Neural crest cell (in vitro differentiated cells): ENCODE results near the gene ARCN1. TPM values are rescaled to one million over a fixed set of nuclear protein-coding genes. Genes with fewer than 3 reads are reported as not detected.

Source experiments
- DNase-seq: peaks from one replicate; pipeline ENCODE4 v3.0.0; 2021; ENCODE audit warnings: low read depth, mixed read lengths, low spot score
- H3K27ac Mint-ChIP-seq: one replicate; pipeline ENCODE4 v1.8.0; 2021; ENCODE audit warnings: mild to moderate bottlenecking, mixed read lengths; ENCODE audit not compliant: unreplicated experiment
- H3K27me3 Mint-ChIP-seq: 2 replicates; pipeline ENCODE4 v1.8.0; 2021; ENCODE audit warnings: low read depth, mild to moderate bottlenecking, mixed read lengths
- H3K36me3 Mint-ChIP-seq: 2 replicates; pipeline ENCODE4 v1.8.0; 2021; ENCODE audit warnings: low read depth, mild to moderate bottlenecking, mixed read lengths
- H3K4me1 Mint-ChIP-seq: 2 replicates; pipeline ENCODE4 v1.8.0; 2021; ENCODE audit warnings: mixed read lengths
- H3K4me3 Mint-ChIP-seq: one replicate; pipeline ENCODE4 v1.8.0; 2021; ENCODE audit warnings: mild to moderate bottlenecking, mixed read lengths
- H3K9me3 Mint-ChIP-seq: 2 replicates; pipeline ENCODE4 v1.8.0; 2021; ENCODE audit warnings: mixed read lengths
- CTCF ChIP-seq: fragments of 200-600 bp; sonication (generic); conservative IDR thresholded peaks from 2 replicates; pipeline ENCODE4 v1.5.0; 2021; ENCODE audit warnings: antibody characterized with exemption, mild to moderate bottlenecking
- total RNA-seq: library from RNA; stranded (reverse); gene quantifications from 2 replicates; pipeline ENCODE4 v1.2.1, GENCODE V29; 2021

ARCN1 gene
- total RNA-seq, 1 donor from 2014 or later = 122 TPM

GRCh38 chr11:118612378-118612777 lies 40.2 kb downstream of the ARCN1 start:
- Mint-ChIP-seq H3K36me3 (peaks cover 6% of the 10 kb centered on the region), H3K4me1 (peaks cover 62% of the 10 kb centered on the region), H3K27me3 (peaks cover 36% of the 10 kb centered on the region), H3K27ac (no peak overlapping the region), H3K9me3 (no peaks in the 10 kb centered on the region), H3K4me3 (peak overlapping the region; percentile 74)
- TF ChIP-seq CTCF = no peak
- no peak for DNase-seq

GRCh38 chr11:118614511-118614910 lies 42.3 kb downstream of the ARCN1 start:
- H3K27ac Mint-ChIP-seq = no peak overlapping the region
- peaks cover 3% of the 10 kb centered on the region for H3K36me3 Mint-ChIP-seq
- peak overlapping the region; percentile 66 for H3K4me3 Mint-ChIP-seq
- peaks cover 19% of the 10 kb centered on the region for H3K27me3 Mint-ChIP-seq
- TF ChIP-seq CTCF = no peak
- DNase-seq = no peak
- H3K4me1 Mint-ChIP-seq = peaks cover 71% of the 10 kb centered on the region
- H3K9me3 Mint-ChIP-seq = no peaks in the 10 kb centered on the region

- peaks cover 12% of the 10 kb centered on the region for H3K27me3 Mint-ChIP-seq
- no peaks in the 10 kb centered on the region for H3K9me3 Mint-ChIP-seq
- peak overlapping the region; percentile 39 for H3K27ac Mint-ChIP-seq
- peaks cover 75% of the 10 kb centered on the region for H3K4me1 Mint-ChIP-seq
- TF ChIP-seq CTCF = no peak
- H3K4me3 Mint-ChIP-seq = peak overlapping the region; percentile 66
- DNase-seq = no peak
- peaks cover 3% of the 10 kb centered on the region for H3K36me3 Mint-ChIP-seq
Measured at GRCh38 chr11:118615282-118615975, 43.2 kb downstream of the ARCN1 start.

- H3K4me3 Mint-ChIP-seq = peak overlapping the region; percentile 62
- peaks cover 11% of the 10 kb centered on the region for H3K27me3 Mint-ChIP-seq
- TF ChIP-seq CTCF = no peak
- H3K27ac Mint-ChIP-seq = peak overlapping the region; percentile 87
- no peak for DNase-seq
- H3K36me3 Mint-ChIP-seq = peaks cover 3% of the 10 kb centered on the region
- H3K9me3 Mint-ChIP-seq = no peaks in the 10 kb centered on the region
- peaks cover 80% of the 10 kb centered on the region for H3K4me1 Mint-ChIP-seq
Measured at GRCh38 chr11:118615976-118616371, 43.8 kb downstream of the ARCN1 start.

GRCh38 chr11:118618115-118618990 lies 46.1 kb downstream of the ARCN1 start:
- peak overlapping the region; percentile 83 for H3K4me3 Mint-ChIP-seq
- no peaks in the 10 kb centered on the region for H3K27me3 Mint-ChIP-seq
- H3K4me1 Mint-ChIP-seq = peaks cover 84% of the 10 kb centered on the region
- H3K36me3 Mint-ChIP-seq = peaks cover 3% of the 10 kb centered on the region
- H3K9me3 Mint-ChIP-seq = no peaks in the 10 kb centered on the region
- DNase-seq = peak; percentile 60
- H3K27ac Mint-ChIP-seq = peak overlapping the region; percentile 87
- TF ChIP-seq CTCF = no peak
